CD4-positive, alpha-beta T cell treated with Interleukin-21 for 1 hour (primary cell): ENCODE measurements around the gene FMNL2.

Experiments used
- DNase-seq: peaks from one replicate; pipeline ENCODE4 v3.0.0-alpha.2; 2020

FMNL2 gene

DNA sequence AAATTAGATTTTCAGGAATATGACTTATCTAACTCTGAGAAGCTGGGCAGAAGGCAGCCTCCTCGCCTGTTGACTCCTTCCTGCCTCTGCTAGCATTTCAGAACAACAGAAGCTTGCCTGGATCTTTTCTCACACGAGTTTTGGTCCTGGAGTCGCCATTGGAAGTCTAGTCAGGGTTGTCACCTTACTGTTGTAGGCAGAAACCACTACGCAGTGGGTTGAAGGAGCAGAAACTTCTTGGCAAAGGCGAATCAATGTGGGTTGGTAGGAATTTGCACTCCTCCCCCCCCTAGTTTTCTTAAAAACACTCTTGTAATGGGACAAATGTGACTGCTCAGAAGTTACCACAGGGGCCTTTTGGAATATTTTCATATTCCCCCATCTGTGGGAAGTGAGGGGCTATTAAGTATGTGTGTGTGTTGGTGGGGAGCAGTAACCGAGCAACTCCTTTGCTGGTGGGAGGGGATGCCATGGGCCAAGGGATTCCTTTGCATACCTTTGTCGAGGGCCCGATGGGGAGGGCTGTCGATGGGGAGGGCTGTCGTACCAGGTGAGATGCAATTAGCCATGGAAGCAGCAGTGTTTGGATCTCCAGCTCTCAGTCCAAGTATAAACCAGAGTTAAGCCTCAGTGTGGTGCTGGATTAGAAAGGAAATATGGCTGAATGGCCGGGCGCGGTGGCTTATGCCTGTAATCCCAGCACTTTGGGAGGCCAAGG, 117.4 kb downstream of the FMNL2 start:
- DNase-seq: no peak

DNA sequence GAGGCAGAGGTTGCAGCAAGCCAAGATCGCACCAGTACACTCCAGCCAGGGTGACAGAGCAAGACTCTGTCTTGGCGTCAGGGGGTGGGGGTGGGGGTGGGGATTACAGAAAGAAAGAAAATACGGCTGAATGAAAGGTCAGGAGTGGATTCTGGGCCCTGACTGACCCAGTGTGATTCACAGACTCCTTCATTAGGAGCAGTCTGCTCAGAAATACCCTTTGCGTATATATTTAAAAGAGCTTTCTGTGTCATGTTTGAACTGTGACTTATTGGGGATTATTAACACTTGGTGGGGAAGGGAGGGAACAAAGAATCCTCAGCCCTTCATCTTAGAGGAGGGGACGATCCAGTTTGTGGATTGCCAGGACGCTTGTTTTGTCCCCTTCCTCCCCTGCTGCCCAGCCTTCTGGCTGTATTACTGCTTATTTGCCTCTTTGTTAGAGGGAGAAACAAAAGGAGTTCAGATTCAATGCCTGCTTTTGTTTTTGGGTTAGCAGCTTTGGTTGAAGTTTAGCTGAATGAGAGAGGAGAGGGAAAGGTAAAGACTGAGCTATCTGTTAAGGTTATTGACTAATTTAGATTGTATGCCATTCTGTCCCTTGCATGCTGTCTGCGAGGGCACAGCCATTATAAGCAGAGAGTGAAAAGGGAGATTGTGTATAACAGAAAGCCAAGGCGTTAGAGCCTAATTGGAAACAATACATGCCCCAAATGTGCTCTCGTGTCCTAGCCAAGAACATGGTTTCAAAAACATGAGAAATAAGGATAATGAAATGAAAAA, 118.3 kb downstream of the FMNL2 start:
- no peak for DNase-seq

DNA sequence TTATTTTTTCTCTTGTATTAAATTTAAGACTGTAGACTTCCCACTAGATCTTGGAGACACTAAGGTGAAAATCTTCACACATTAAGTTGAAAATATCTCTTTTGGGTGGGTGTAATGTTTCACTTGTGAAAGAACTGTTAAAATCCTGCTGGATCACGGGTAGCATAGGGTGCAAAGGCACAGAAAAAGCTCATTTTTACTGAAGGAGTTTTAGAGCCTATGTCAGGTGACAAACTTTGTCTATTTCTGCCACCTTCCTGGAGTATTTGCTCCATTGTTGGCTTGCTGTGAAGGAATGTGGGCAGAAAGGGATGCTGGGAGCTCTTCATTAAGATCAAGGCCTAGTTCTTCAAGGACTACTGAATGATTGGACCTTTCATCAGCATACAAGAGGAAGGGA, 119.4 kb downstream of the FMNL2 start:
- DNase-seq: no peak

DNA sequence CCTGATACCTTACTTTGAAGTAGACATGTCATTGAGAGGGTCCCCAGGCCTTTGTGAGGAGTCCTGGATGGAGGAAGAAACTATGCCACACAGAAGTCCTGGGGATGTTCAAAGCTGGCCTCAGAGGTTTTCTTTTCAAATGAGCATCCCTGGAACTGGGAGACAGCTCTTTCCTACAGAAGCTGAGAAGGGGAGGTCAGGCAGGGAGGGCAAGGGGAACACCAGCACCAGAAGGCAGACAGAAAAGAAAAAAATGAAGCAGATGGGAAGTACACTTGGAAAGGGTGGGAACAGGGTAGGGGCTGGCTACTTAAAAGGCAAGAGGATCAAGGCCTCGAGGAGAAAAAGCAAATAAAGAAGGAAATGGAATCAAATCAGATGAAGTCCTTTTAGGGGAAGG, 120.0 kb downstream of the FMNL2 start:
- DNase-seq: no peak

GRCh38 chr2:152455738-152456137, 120.8 kb downstream of the FMNL2 start:
- DNase-seq: no peak

DNA sequence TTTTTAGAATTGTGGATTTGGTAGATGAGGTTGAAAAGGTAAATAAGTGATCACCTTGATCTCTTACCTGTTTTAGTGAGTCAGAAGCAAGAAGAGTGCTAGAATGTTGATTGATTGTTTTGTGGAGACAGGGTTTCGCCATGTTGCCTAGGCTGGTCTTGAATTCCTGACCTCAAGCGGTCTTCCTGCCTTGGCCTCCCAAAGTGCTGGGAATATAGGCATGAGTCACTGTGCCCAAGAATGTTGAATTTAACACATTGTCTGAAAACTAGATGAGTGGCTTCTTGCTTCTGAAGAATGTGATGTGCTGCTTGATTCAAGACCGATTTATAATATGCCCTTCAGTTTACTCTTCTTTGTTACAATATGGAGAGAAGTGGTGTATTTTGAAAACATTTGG, 121.3 kb downstream of the FMNL2 start:
- no peak for DNase-seq

DNA sequence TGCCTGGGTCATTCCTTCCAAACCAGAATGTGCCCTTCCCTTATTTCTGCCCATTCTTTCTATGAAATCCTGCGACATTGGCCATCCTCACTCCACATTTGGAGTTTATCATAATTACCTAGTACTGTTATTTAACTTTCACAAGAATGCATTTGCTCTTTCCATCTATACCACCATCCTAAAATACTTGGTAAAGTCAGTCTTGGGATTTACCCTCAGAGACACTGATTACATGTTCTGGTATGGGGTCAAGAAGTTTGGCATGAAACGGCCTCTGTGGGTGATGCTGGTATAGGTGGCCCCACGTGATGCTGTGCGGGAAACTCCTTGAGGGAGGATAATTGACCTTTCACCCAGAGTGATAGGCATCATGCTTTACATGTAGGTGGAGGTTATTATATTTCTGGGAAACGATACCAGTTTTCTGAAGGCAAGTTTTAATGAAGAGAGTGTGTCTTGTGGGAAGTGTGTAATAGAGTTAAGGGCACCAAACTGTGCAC, 123.5 kb downstream of the FMNL2 start:
- no peak for DNase-seq

- DNase-seq: no peak
Measured at GRCh38 chr2:152459091-152459490, 124.1 kb downstream of the FMNL2 start.

DNA sequence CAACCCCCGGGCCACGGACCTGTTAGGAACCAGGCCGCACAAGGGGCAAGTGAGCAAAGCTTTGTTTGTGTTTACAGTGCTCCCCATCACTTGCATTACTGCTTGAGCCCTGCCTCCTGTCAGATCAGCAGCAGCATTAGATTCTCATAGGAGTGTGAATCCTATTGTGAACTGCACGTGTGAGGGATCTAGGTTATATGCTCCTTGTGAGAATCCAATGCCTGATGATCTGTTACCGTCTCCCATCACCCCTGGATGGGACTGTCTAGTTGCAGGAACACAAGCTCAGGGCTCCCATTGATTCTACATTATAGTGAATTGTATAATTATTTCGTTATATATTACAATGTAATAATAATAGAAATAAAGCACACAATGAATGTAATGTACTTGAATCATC, 125.6 kb downstream of the FMNL2 start:
- no peak for DNase-seq

DNA sequence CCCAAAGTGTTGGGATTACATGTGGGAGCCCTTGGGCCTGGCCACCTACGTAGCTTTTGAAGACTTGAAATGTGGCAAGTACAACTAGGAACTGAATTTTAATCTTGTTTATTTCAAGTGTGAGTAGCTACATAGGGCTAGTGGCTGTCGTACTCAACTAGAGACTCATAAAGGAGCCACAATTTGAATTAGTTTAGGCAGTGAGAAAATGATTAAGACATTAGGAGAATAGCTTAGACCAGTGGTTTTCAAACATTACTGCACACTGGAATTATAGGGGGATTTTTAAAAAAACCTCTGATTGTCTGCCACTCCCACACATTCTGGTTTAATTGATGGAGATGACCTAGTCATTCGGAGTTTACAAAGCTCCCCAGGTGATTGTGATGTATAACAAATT, 127.1 kb downstream of the FMNL2 start:
- DNase-seq: no peak

- no peak for DNase-seq
Measured at GRCh38 chr2:152462779-152463178, 127.8 kb downstream of the FMNL2 start.

GRCh38 chr2:152464851-152465470, 130.0 kb downstream of the FMNL2 start:
- no peak for DNase-seq

- no peak for DNase-seq
Measured at GRCh38 chr2:152465541-152465940, 130.6 kb downstream of the FMNL2 start.

- DNase-seq: no peak
Measured at GRCh38 chr2:152466041-152466440, 131.1 kb downstream of the FMNL2 start.

GRCh38 chr2:152466980-152467676, 132.2 kb downstream of the FMNL2 start:
- no peak for DNase-seq

GRCh38 chr2:152467677-152468410, 132.9 kb downstream of the FMNL2 start:
- no peak for DNase-seq

GRCh38 chr2:152468899-152469692, 134.1 kb downstream of the FMNL2 start:
- DNase-seq: no peak

DNA sequence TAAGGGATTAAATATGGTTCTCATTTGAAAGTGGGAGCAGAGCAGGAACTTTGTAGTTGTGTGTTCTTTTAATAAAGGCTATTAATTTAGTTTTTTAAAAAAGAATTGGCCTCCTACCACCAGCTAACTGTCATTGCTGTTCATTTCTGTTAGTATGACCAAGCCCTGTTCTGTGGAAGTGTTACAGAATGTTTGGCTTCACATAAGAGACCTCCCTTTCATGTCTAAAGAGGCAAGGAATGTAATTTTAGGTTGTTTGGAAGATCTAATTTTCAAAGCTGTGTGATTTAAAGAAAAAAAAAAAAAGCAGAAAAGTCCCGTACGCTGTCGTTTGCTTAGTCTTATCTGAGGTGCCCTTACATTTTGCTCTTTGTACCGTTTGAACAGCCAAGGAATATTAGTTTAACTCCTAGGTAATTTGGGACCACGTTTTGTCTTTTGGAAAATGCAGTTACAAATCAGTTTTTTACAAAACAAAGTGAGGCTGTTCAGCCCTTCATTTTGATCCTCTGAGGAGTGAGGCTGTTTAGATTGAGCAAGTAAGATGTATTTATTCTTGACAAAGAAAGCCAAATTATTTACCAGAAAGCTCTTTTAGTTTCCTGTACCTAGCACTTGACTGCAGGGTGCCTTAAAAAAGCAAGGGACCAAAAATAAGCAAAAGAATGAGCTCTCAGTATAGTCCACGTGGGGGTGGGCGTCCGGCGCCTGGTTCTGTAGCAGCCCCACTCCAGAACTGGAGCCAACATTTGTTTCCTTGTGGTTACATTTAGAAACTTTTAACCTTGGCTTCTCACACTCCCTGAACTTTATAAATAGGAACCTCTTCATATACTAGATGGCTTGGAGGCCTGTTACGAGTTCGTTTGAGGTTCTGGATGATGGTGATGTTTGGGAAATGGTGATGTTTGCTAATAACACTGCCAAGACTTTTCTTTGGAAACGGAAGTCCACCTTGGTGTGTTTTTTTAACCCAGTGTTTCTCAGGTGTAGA, 136.2 kb downstream of the FMNL2 start:
- DNase-seq: no peak

- DNase-seq: no peak
Measured at GRCh38 chr2:152472481-152472887, 137.5 kb downstream of the FMNL2 start.

- DNase-seq: no peak
Measured at GRCh38 chr2:152473151-152473857, 138.3 kb downstream of the FMNL2 start.
